Activated CD8-positive, alpha-beta memory T cell treated with anti-CD3 and anti-CD28 coated beads for 48 hours (primary cell): Measurements from ENCODE around the gene JAK3.

ENCODE experiments used
- DNase-seq, 3 experiments: peaks; one replicate each; pipeline ENCODE4 v3.0.0-alpha.2; 2020; ENCODE audit warnings: low read depth in 2 of 3, low spot score in 2 of 3

Gene JAK3

GRCh38 chr19:17866312-17866963 is 18.7 kb upstream of the JAK3 start:
- no peak for DNase-seq

DNA sequence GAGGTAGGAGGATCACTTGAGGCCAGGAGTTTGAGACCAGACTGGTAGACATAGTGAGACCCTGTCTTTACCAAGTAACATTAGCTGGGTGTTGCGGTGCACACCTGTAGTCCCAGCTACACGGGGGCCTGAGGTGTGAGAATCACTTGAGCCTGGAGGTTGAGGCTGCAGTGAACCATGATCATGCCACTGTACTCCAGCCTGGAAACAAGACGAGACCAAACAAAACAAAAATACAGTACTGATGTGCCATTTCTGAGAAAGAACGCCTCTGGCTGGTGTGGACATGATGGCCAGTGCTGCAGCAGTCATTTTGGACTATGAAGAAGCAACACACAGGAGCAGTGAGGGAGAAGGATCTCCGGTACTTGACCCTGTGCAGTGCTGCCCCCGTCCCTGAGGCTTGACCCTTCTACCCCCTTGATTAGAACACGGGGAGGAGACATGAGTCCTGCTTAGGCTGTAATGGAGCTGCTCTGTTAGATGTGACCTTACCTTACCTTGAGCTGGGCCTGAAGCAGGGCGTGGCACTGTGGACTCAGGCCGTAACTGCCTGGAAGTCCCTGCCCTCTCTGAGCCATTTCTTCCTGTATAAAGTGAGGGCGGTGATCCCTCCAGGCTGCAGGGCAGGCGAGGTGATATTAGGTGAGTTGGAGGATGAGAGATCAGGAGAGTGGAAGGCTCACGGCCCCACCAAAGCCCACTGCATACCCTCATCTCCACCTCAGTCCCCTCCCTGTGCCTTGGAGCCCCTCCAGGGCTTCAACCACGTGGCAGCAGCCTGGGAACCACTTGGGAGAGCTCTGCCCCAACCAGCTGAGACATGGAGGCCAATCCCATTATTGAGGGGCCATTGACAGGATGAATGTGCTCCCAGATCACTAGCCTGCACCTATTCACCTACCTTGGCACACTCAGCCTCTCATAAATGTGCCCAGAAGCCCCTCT is 17.9 kb upstream of the JAK3 start:
- DNase-seq, result no peak

GRCh38 chr19:17863520-17864182 is 15.9 kb upstream of the JAK3 start:
- no peak for DNase-seq

- no peak for DNase-seq
These were observed 15.1 kb upstream of the JAK3 start for GRCh38 chr19:17862711-17863519.

- no peak for DNase-seq
These were observed 14.0 kb upstream of the JAK3 start for GRCh38 chr19:17861542-17862402.

- no peak for DNase-seq
These were observed 13.2 kb upstream of the JAK3 start for GRCh38 chr19:17860993-17861360.

DNA sequence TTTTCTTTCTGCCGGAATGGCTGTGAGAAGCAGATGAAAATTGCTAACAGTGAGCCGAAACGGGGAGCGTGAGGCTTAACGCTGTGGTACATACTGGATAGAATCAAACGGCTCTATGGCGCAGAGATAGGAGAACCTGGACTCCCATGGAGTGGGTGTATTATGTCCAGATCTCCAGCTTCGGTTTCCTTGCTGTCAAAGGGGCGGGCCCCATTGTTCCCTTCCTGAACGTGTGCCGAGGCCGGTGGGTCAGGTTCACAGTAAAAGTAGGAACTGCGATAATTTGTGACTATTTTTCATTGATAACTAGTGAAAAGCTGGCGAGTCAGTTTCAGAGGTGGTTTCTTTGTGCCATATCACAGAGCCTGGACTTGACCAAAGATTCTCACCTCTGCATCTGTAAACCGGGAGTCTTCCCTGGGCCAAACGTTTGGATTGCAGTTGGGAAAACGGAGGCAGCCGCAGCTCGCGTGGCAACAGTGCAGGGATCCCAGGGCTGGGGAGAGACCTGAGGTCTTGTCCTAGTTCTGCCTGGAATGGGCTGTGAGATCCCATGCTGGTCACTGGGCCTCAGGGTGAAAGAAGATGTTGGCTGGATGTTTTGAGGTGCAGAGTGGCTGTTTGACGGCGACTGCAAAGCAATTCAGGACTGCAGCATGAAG is 12.7 kb upstream of the JAK3 start:
- no peak for DNase-seq

- peak; percentile 89 to 98 (median 95) for DNase-seq
These were observed 11.9 kb upstream of the JAK3 start, which contains the start of gene RPL18A for GRCh38 chr19:17859533-17860330. Gene RPL18A (plus strand): TSS chr19:17859910. CDS start chr19:17859957, 47 bp downstream.

DNA sequence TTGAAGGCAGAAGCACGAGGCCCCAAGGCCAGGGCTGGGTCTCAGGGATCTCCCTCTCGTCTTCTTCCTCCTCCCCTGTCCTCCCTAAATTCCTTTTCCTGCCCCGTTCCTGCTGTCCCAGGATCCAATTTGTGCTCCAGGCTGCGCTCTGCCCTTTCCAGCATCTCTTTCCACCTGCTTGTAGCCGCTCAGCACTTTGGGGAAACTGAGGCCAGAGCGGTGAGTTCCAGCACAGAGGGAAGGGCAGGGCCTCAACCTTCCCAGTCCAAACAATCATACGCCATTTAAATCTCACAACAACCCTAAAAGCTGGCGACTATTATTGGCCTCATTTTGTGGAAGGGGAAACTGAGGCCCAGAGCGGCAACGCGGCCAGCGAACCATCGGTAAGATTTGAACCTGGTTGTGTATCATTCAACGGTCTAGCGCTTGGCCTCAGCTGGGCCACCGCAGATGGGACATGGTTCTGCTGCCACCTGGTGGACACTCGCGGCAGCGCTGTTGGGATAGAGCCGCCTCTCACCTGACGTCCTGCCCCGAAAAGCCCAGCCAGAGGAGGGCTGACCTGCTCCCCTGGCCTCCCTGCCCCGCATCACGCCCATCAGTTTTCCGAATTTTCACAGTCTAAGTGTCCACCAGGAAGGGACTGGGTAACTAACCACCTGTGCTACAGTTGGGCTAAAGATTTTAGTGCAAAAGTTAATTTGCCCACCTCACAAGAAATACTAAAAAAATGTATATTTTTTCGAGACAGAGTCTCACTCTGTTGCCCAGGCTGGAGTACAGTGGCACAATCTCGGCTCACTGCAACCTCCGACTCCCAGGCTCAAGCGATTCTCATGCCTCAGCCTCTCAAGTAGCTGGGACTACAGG is 7.7 kb upstream of the JAK3 start:
- peak; percentile 72 to 98 (median 98) for DNase-seq

DNA sequence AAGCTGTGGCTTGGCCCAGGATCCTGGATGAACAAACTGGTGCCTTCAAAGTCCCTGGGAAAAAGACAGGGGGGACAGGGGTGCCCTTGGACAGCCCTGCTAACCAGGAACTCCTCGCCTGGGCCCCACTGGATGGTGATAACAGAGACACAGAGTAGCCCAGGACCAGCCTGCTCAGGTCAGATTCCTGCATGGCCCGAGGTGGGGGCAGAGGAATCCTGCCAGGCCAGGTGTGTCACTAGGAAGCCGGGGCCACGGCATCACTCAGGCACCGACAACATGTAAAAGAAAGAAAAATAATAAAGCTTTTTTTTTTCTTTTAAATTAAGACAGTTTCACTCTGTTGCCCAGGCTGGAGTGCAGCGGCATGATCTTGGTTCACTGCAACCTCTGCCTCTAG is 6.3 kb upstream of the JAK3 start:
- DNase-seq, result no peak

GRCh38 chr19:17848595-17849292 is 962 bp upstream of the JAK3 start:
- DNase-seq, result no peak

- no peak for DNase-seq
These were observed 1.6 kb downstream of the JAK3 start for GRCh38 chr19:17846146-17846545.

- no peak for DNase-seq
These were observed 3.8 kb downstream of the JAK3 start for GRCh38 chr19:17843908-17844490.

GRCh38 chr19:17843292-17843827 is 4.4 kb downstream of the JAK3 start:
- no peak for DNase-seq

- no peak for DNase-seq
These were observed 5.0 kb downstream of the JAK3 start for GRCh38 chr19:17842663-17843291.
